Body of pancreas (tissue), 4 donors: ENCODE data around the gene ARF3.

Experiments used
- CTCF ChIP-seq, 7 experiments: fragments of 450-650 bp in 4 of 7; fragments of 200-600 bp in 3 of 7; sonication (generic) in 3 of 7; IDR thresholded peaks; one replicate each; pipeline ENCODE4 v1.5.1; 2016 to 2019; ENCODE audit warnings: antibody characterized with exemption in 7 of 7
- POLR2A ChIP-seq, 3 donors: fragments of 450-650 bp; IDR thresholded peaks; one replicate each; pipeline ENCODE4 v1.6.1; 2016; ENCODE audit warnings: antibody characterized with exemption in 3 of 3, mild to moderate bottlenecking in 2 of 3

GRCh38 chr12:48969833-48970701, 12.8 kb upstream of the ARF3 start:
- no peak for TF ChIP-seq CTCF (IDR thresholded peaks at IDR 0.05)
- TF ChIP-seq POLR2A (IDR thresholded peaks at IDR 0.05), result no peak
